GM21737 (cell line): ENCODE data around the gene RNF213.
"Not testable (repeated sequence)": the region's sequence is repeated elsewhere in the genome, so short reads cannot be mapped to it uniquely, and the experiment has no call there.

ENCODE experiments used
- ATAC-seq: cut with Tn5 transposase; IDR thresholded peaks from one replicate; pipeline ENCODE4 v1.9.1; 2021; ENCODE audit warnings: mild to moderate bottlenecking, moderate library complexity; ENCODE audit not compliant: unreplicated experiment

RNF213 gene

GRCh38 chr17:80223838-80224497 is 36.7 kb upstream of the RNF213 start:
- no peak for ATAC-seq

- ATAC-seq, result no peak
Measured at GRCh38 chr17:80224683-80225082, 36.0 kb upstream of the RNF213 start.

GRCh38 chr17:80225230-80225629 is 35.4 kb upstream of the RNF213 start:
- no peak for ATAC-seq

GRCh38 chr17:80227156-80227555 is 33.5 kb upstream of the RNF213 start:
- no peak for ATAC-seq

GRCh38 chr17:80227666-80228065 is 33.0 kb upstream of the RNF213 start:
- ATAC-seq, result no peak

- ATAC-seq, result no peak
Measured at GRCh38 chr17:80228477-80228876, 32.2 kb upstream of the RNF213 start.

- ATAC-seq, result no peak
Measured at GRCh38 chr17:80229011-80229410, 31.6 kb upstream of the RNF213 start.

- no peak for ATAC-seq
Measured at GRCh38 chr17:80232438-80232837, 28.2 kb upstream of the RNF213 start.

GRCh38 chr17:80233202-80233601 is 27.4 kb upstream of the RNF213 start:
- ATAC-seq, result no peak

GRCh38 chr17:80236911-80237310 is 23.7 kb upstream of the RNF213 start:
- ATAC-seq, result no peak

GRCh38 chr17:80237386-80237785 is 23.3 kb upstream of the RNF213 start:
- no peak for ATAC-seq

GRCh38 chr17:80242505-80242904 is 18.1 kb upstream of the RNF213 start:
- ATAC-seq, result no peak

- no peak for ATAC-seq
Measured at GRCh38 chr17:80243526-80244433, 16.9 kb upstream of the RNF213 start.

- not testable (repeated sequence) for ATAC-seq
Measured at GRCh38 chr17:80244448-80244847, 16.2 kb upstream of the RNF213 start.

GRCh38 chr17:80244871-80245509 is 15.7 kb upstream of the RNF213 start:
- ATAC-seq, result no peak

- ATAC-seq, result no peak
Measured at GRCh38 chr17:80245566-80246265, 14.9 kb upstream of the RNF213 start.

- no peak for ATAC-seq
Measured at GRCh38 chr17:80246266-80246681, 14.4 kb upstream of the RNF213 start.

GRCh38 chr17:80246726-80247125 is 13.9 kb upstream of the RNF213 start:
- ATAC-seq, result no peak

- ATAC-seq, result no peak
Measured at GRCh38 chr17:80247561-80247960, 13.1 kb upstream of the RNF213 start.

- no peak for ATAC-seq
Measured at GRCh38 chr17:80248001-80248893, 12.4 kb upstream of the RNF213 start.
